H9 (cell line): ENCODE data around the gene BCL11B. TPM values are rescaled to one million over a fixed set of nuclear protein-coding genes. Genes with fewer than 3 reads are reported as not detected.
A peak's percentile ranks its signal among the peaks of the same experiment; 100 is the strongest.

Experiments
- DNase-seq: peaks from one replicate; pipeline ENCODE4 v3.0.0-alpha.2; 2017
- H2AFZ ChIP-seq: one replicate; pipeline ENCODE4 v1.6.1; 2013; ENCODE audit warnings: mild to moderate bottlenecking, low read length, control low read depth, moderate library complexity
- H2AK5ac ChIP-seq: 2 replicates; pipeline ENCODE4 v1.6.1; 2013; ENCODE audit warnings: low read length, control low read depth, mixed read lengths; ENCODE audit not compliant: insufficient read length
- H2BK120ac ChIP-seq: one replicate; pipeline ENCODE4 v1.6.1; 2013; ENCODE audit warnings: low read depth, mild to moderate bottlenecking, low read length, control low read depth, inconsistent platforms; ENCODE audit not compliant: poor library complexity, severe bottlenecking
- H2BK12ac ChIP-seq: 2 replicates; pipeline ENCODE4 v1.6.1; 2013; ENCODE audit warnings: low read length, control low read depth, mixed read lengths, low read depth; ENCODE audit not compliant: insufficient read length
- H2BK15ac ChIP-seq: 2 replicates; pipeline ENCODE4 v1.6.1; 2013; ENCODE audit warnings: low read depth, low read length, control low read depth
- H2BK20ac ChIP-seq: one replicate; pipeline ENCODE4 v1.6.1; 2013; ENCODE audit warnings: low read depth, mild to moderate bottlenecking, low read length, control low read depth, inconsistent platforms; ENCODE audit not compliant: poor library complexity, severe bottlenecking
- H2BK5ac ChIP-seq: 2 replicates; pipeline ENCODE4 v1.6.1; 2013; ENCODE audit warnings: low read length, control low read depth, mixed read lengths; ENCODE audit not compliant: insufficient read length
- H3K14ac ChIP-seq: 2 replicates; pipeline ENCODE4 v1.6.1; 2013; ENCODE audit warnings: low read length, control low read depth; ENCODE audit not compliant: insufficient read depth
- H3K18ac ChIP-seq: 2 replicates; pipeline ENCODE4 v1.6.1; 2013; ENCODE audit warnings: low read depth, mild to moderate bottlenecking, mixed read lengths, low read length, control low read depth; ENCODE audit not compliant: insufficient read length
- H3K23ac ChIP-seq: 2 replicates; pipeline ENCODE4 v1.6.1; 2013; ENCODE audit warnings: low read length, control low read depth, mixed read lengths, low read depth; ENCODE audit not compliant: insufficient read length
- H3K23me2 ChIP-seq: 2 replicates; pipeline ENCODE4 v1.6.1; 2013; ENCODE audit warnings: low read depth, mild to moderate bottlenecking, mixed read lengths, low read length, control low read depth; ENCODE audit not compliant: insufficient read length, poor library complexity, severe bottlenecking
- H3K27ac ChIP-seq: 2 replicates; pipeline ENCODE4 v1.5.1; 2013; ENCODE audit warnings: low read length, control low read depth, mixed read lengths, low read depth; ENCODE audit not compliant: insufficient read length
- H3K27me3 ChIP-seq: 2 replicates; pipeline ENCODE4 v1.6.1; 2013; ENCODE audit warnings: low read length, control low read depth, inconsistent platforms; ENCODE audit not compliant: insufficient read depth
- H3K4ac ChIP-seq: 2 replicates; pipeline ENCODE4 v1.6.1; 2013; ENCODE audit warnings: low read depth, mild to moderate bottlenecking, control low read depth, inconsistent platforms, low read length, moderate library complexity
- H3K4me1 ChIP-seq: 2 replicates; pipeline ENCODE4 v1.6.1; 2013; ENCODE audit warnings: low read length, control low read depth, inconsistent platforms; ENCODE audit not compliant: insufficient read depth
- H3K4me2 ChIP-seq: 2 replicates; pipeline ENCODE4 v1.6.1; 2013; ENCODE audit warnings: low read length, control low read depth, mixed read lengths; ENCODE audit not compliant: insufficient read length, insufficient read depth
- H3K56ac ChIP-seq: 2 replicates; pipeline ENCODE4 v1.6.1; 2013; ENCODE audit warnings: low read depth, mild to moderate bottlenecking, mixed read lengths, low read length, control low read depth; ENCODE audit not compliant: insufficient read length
- H3K79me1 ChIP-seq: 2 replicates; pipeline ENCODE4 v1.6.1; 2013; ENCODE audit warnings: low read depth, mild to moderate bottlenecking, moderate library complexity, low read length, control low read depth, inconsistent platforms; ENCODE audit not compliant: insufficient read depth, poor library complexity, severe bottlenecking
- H3K79me2 ChIP-seq: 2 replicates; pipeline ENCODE4 v1.6.1; 2013; ENCODE audit warnings: low read length, control low read depth, inconsistent platforms; ENCODE audit not compliant: insufficient read depth
- H3K9ac ChIP-seq: 2 replicates; pipeline ENCODE4 v1.6.1; 2013; ENCODE audit warnings: low read length, control low read depth, mixed read lengths; ENCODE audit not compliant: insufficient read length; ENCODE audit errors: extremely low read depth
- H3K9me3 ChIP-seq: one replicate; pipeline ENCODE4 v1.6.1; 2013; ENCODE audit warnings: low read depth, low read length, inconsistent platforms; ENCODE audit not compliant: control insufficient read depth
- H3T11ph ChIP-seq: one replicate; pipeline ENCODE4 v1.6.1; 2013; ENCODE audit warnings: mild to moderate bottlenecking, low read length, control low read depth, inconsistent platforms
- H4K20me1 ChIP-seq: one replicate; pipeline ENCODE4 v1.6.1; 2013; ENCODE audit not compliant: control insufficient read depth, insufficient read length, insufficient read depth
- H4K5ac ChIP-seq: 2 replicates; pipeline ENCODE4 v1.6.1; 2013; ENCODE audit warnings: low read depth, mild to moderate bottlenecking, mixed read lengths, low read length, control low read depth; ENCODE audit not compliant: insufficient read length
- H4K8ac ChIP-seq: replicated peaks from 2 replicates; pipeline ENCODE4 v1.6.1; 2013; ENCODE audit warnings: low read length, control low read depth, mixed read lengths, low read depth; ENCODE audit not compliant: insufficient read length
- H4K91ac ChIP-seq: 2 replicates; pipeline ENCODE4 v1.6.1; 2013; ENCODE audit warnings: low read depth, mild to moderate bottlenecking, moderate library complexity, mixed read lengths, low read length, control low read depth; ENCODE audit not compliant: insufficient read length
- H3K27ac Mint-ChIP-seq, 3 experiments: 2 replicates in 2 of 3; 3 replicates in 1 of 3; pipeline ENCODE4 v1.8.0; 2020 to 2021; ENCODE audit warnings: mixed read lengths in 3 of 3, mild to moderate bottlenecking in 1 of 3, moderate library complexity in 1 of 3
- H3K27me3 Mint-ChIP-seq: 2 replicates; pipeline ENCODE4 v1.8.0; 2021; ENCODE audit warnings: low read depth, mild to moderate bottlenecking, moderate library complexity, mixed read lengths
- H3K36me3 Mint-ChIP-seq, 3 experiments: 2 replicates in 2 of 3; 3 replicates in 1 of 3; pipeline ENCODE4 v1.8.0; 2020 to 2021; ENCODE audit warnings: low read depth in 3 of 3, mixed read lengths in 3 of 3; ENCODE audit not compliant: insufficient read depth in 1 of 3
- H3K4me1 Mint-ChIP-seq, 2 experiments: 2 replicates each; pipeline ENCODE4 v1.8.0; 2020; ENCODE audit warnings: mixed read lengths in 2 of 2
- H3K4me3 Mint-ChIP-seq, 2 experiments: 2 replicates in 1 of 2; 3 replicates in 1 of 2; pipeline ENCODE4 v1.8.0; 2020 to 2021; ENCODE audit warnings: mild to moderate bottlenecking in 2 of 2, mixed read lengths in 2 of 2, moderate library complexity in 1 of 2
- H3K9me3 Mint-ChIP-seq, 2 experiments: 2 replicates in 1 of 2; 3 replicates in 1 of 2; pipeline ENCODE4 v1.8.0; 2020; ENCODE audit warnings: mild to moderate bottlenecking in 2 of 2, mixed read lengths in 2 of 2, moderate library complexity in 1 of 2
- CTCF ChIP-seq: fragments of 200-600 bp; sonication (generic); conservative IDR thresholded peaks from 3 replicates; pipeline ENCODE4 v1.8.0; 2021; ENCODE audit warnings: antibody characterized with exemption, mild to moderate bottlenecking
- WGBS: extraction: QIAGEN DNeasy Blood & Tissue Kit; methylation state at CpG from one replicate; pipeline ENCODE4 v1.1.7; 2013; ENCODE audit warnings: missing lambda C conversion rate, low lambda C conversion rate, mixed read lengths; ENCODE audit not compliant: insufficient read length; ENCODE audit errors: extremely low coverage; 5-methylcytosine and 5-hydroxymethylcytosine counted together
- total RNA-seq: library from RNA; stranded (reverse); gene quantifications from 2 replicates; pipeline ENCODE4 v1.2.1, GENCODE V29; 2021

BCL11B gene
- total RNA-seq, 1 experiment from 2014 or later, result 4.9 TPM

DNA sequence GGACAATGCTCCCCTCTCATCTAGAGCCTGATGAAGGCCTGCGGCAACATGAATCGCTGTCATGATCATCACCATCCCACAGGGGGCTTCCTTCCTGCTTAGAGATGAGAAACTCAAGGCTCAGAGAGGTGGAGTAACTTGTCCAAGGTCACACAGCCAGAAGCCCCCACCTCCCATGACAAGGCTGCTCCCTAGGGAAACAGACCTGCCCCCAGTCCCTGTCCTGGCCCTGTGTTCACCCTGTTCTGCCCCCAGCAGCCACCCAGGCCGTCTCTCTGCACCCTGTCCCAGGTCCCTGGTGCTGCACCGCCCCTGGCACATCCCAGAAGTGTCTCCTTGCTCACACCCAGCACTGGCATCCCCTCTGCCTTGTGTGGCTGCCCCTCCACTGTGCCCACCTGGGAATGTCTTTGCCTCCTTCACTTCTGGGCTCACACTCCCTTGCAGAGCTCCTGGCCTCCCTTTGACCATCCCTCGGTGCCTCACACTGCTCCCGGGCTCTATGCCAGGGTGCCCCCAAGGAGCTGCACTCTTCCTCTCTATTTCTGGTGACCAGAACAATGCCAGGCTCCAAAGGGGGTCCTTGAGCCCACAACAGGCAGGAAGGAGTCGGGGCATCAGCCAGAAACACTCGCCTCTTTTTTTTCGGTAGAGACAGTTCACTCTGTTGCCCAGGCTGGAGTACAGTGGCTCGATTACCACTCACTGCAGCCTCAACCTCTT is 70.5 kb downstream of the BCL11B start:
- Mint-ChIP-seq H3K27me3 (no peaks in the 10 kb centered on the region), H3K4me3 (no peak overlapping the region), H3K4me1 (peaks cover 14 to 15% of the 10 kb centered on the region in 2 experiments; a peak in 3 of 4 replicates), H3K27ac (peak overlapping the region in 1 of 3 experiments; percentile 50; a peak in 1 of 7 replicates), H3K36me3 (no peaks in the 10 kb centered on the region; a peak in 2 of 7 replicates), H3K9me3 (no peaks in the 10 kb centered on the region)
- Histone ChIP-seq H2BK12ac (no peak overlapping the region), H2AK5ac (no peak overlapping the region), H3K27ac (no peak overlapping the region), H3K23ac (no peak overlapping the region), H2BK120ac (no peak overlapping the region), H2BK5ac (no peak overlapping the region), H2BK15ac (no peak overlapping the region), H3K4me2 (no peak overlapping the region), H4K20me1 (no peaks in the 10 kb centered on the region), H3K9ac (no peak overlapping the region), H3K9me3 (no peaks in the 10 kb centered on the region), H3K79me2 (no peaks in the 10 kb centered on the region), H4K8ac (no peak overlapping the region), H3K14ac (no peak overlapping the region; the same call in 1 of the 2 replicates), H3K27me3 (no peaks in the 10 kb centered on the region), H2AFZ (no peak overlapping the region), H3K4ac (no peak overlapping the region), H3T11ph (no peak overlapping the region), H2BK20ac (no peak overlapping the region), H3K23me2 (no peaks in the 10 kb centered on the region), H4K91ac (no peak overlapping the region), H3K79me1 (no peaks in the 10 kb centered on the region), H3K56ac (no peak overlapping the region), H3K18ac (no peak overlapping the region), H4K5ac (no peak overlapping the region), H3K4me1 (no peaks in the 10 kb centered on the region)
- no CpG with 5 or more reads among the region's 10 CpGs for WGBS
- TF ChIP-seq CTCF, result peak; percentile 41; the same call in 2 of the 3 replicates
- no peak for DNase-seq
